Brain microvascular endothelial cell (primary cell): ENCODE measurements around the gene NAA38.

Source experiments
- DNase-seq: peaks from one replicate; pipeline ENCODE4 v3.0.0-alpha.2; 2020
- H3K27ac ChIP-seq: fragments of 250-450 bp; sonication (Bioruptor Pico); 2 replicates; pipeline ENCODE4 v1.5.1; 2020; ENCODE audit warnings: mild to moderate bottlenecking, moderate library complexity
- H3K27me3 ChIP-seq: fragments of 250-450 bp; sonication (Bioruptor Pico); replicated peaks from 2 replicates; pipeline ENCODE4 v1.5.1; 2020; ENCODE audit warnings: mild to moderate bottlenecking
- H3K36me3 ChIP-seq: fragments of 250-450 bp; sonication (Bioruptor Pico); replicated peaks from 2 replicates; pipeline ENCODE4 v1.5.1; 2020; ENCODE audit warnings: mild to moderate bottlenecking
- H3K4me3 ChIP-seq: 2 replicates; pipeline ENCODE4 v1.5.1; 2011; ENCODE audit warnings: low read depth, mild to moderate bottlenecking, control low read depth, low read length, moderate library complexity
- CTCF ChIP-seq: IDR thresholded peaks from 2 replicates; pipeline ENCODE4 v1.5.1; 2011; ENCODE audit warnings: low read depth, mild to moderate bottlenecking, moderate library complexity, low read length, control low read depth, inconsistent platforms; ENCODE audit errors: missing control alignments
- in situ Hi-C: cut with HindIII; loops from 2 replicates; pipeline ENCODE4 v1.10.0; 2017; ENCODE audit warnings: low sequenced_read_pairs, low pct_ligation_motif_present

The NAA38 gene

GRCh38 chr17:7856811-7857712, at the start of gene NAA38:
NAA38 (minus strand) TSS chr17:7857559; CDS start chr17:7857463, 96 bp downstream.
- DNase-seq, result peak; percentile 99
- Histone ChIP-seq H3K27ac (peak within 1 kb of the TSS; percentile 92), H3K36me3 (peaks cover 13% of the 10 kb centered on the region), H3K27me3 (no peaks in the 10 kb centered on the region), H3K4me3 (peak within 1 kb of the TSS; percentile 70)
- in situ Hi-C loops, result no loop called here
- TF ChIP-seq CTCF, result peak; percentile 64

GRCh38 chr17:7903154-7904103, 46.1 kb upstream of the NAA38 start:
- no peak for TF ChIP-seq CTCF
- Histone ChIP-seq H3K36me3 (peaks cover 93% of the 10 kb centered on the region), H3K27me3 (no peaks in the 10 kb centered on the region), H3K4me3 (no peak overlapping the region), H3K27ac (no peak overlapping the region)
- in situ Hi-C loops, result no loop called here
- DNase-seq, result peak; percentile 14

GRCh38 chr17:7897773-7898172, 40.4 kb upstream of the NAA38 start:
- DNase-seq, result peak; percentile 42
- Histone ChIP-seq H3K27me3 (no peaks in the 10 kb centered on the region), H3K4me3 (no peak overlapping the region), H3K36me3 (peaks cover 85% of the 10 kb centered on the region), H3K27ac (no peak overlapping the region)
- peak; percentile 67 for TF ChIP-seq CTCF
- in situ Hi-C loops, result no loop called here

- TF ChIP-seq CTCF, result no peak
- Histone ChIP-seq H3K27ac (no peak overlapping the region), H3K4me3 (no peak overlapping the region), H3K27me3 (no peaks in the 10 kb centered on the region), H3K36me3 (peaks cover 83% of the 10 kb centered on the region)
- DNase-seq, result no peak
- in situ Hi-C loops, result no loop called here
Measured at GRCh38 chr17:7897090-7897489, 39.7 kb upstream of the NAA38 start.

GRCh38 chr17:7894866-7895265, 37.5 kb upstream of the NAA38 start:
- no peak overlapping the region for H3K4me3 ChIP-seq
- H3K27me3 ChIP-seq, result no peaks in the 10 kb centered on the region
- DNase-seq, result no peak
- no peak for TF ChIP-seq CTCF
- H3K36me3 ChIP-seq, result peaks cover 78% of the 10 kb centered on the region
- in situ Hi-C loops, result no loop called here
- H3K27ac ChIP-seq, result no peak overlapping the region
